ENCODE data around the gene GPC1.
A peak's percentile ranks its signal among the peaks of the same experiment; 100 is the strongest.

The GPC1 gene

DNA sequence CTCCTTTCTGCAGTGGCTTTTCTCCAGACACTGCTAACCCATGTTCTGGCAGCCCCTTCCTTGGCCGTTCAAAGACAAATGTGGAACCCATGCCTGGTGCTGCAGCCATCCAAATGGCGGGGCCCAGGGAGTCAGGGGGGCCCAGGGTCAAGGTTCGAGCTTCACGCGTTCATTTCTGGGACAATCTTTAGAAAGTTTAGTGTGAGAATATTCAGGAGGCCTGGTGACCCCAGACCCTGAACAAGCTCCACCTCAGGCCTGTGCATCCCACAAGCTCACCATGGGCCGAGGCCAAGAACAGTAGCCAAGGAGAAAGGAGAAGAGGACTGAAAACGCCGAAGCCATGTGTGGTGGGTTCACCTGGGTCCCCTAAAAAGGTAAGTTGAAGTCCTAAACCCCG is 67.9 kb downstream of the GPC1 start:
- no peak for DNase-seq

GRCh38 chr2:240503848-240504247 is 68.4 kb downstream of the GPC1 start:
- DNase-seq, result no peak

DNA sequence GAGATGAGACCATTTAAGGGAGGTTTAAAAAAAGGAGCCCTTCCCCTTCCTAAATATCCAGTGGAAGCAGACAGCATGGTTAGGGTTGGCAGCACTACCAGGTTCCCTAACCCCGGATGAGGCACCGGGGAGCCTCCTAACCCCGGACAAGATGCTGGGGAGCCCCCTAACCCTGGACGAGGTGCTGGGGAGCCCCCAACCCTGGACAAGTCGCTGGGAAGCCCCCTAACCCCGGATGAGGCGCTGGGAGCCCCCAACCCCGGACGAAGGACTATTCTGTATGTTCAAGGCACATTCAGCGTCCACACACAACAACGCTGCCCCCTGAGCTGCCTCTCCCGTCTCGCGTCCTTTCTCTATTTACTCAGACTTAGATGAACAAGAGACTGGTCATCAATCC is 70.4 kb downstream of the GPC1 start:
- DNase-seq, result no peak

GRCh38 chr2:240506406-240507059 is 71.1 kb downstream of the GPC1 start:
- DNase-seq, result no peak

DNA sequence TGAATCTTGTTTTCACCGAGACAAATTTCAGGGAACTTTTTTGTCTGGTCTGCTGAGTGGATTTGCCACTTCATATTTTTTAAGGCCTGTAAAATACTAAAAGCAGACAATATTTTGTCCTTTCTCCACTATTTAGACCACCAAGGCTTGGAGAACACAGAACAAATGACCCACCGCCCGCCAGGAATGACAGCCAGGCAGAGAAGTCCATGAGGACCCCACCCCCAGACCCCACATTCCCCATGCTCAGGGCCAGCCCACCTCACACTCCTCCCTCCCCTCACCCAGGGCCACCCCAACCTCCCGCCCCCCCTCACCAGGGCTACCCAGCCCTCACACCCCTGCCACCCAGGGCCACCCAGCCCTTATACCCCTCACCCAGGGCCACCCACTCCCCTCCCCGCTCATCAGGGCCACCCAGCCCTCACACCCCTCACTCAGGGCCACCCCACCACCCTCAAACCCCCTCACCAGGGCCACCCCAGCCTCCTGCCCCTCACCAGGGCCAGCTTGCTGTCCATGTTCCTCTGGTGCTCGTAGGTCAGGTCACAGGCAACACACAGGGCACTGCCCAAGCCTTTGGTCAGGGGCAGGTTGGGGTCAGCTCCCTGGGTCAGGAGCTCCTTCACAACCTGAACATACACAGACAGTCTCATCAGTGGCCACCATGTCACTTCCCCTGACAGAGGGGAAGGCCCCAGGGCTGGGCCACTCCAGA is 71.8 kb downstream of the GPC1 start:
- no peak for DNase-seq

DNA sequence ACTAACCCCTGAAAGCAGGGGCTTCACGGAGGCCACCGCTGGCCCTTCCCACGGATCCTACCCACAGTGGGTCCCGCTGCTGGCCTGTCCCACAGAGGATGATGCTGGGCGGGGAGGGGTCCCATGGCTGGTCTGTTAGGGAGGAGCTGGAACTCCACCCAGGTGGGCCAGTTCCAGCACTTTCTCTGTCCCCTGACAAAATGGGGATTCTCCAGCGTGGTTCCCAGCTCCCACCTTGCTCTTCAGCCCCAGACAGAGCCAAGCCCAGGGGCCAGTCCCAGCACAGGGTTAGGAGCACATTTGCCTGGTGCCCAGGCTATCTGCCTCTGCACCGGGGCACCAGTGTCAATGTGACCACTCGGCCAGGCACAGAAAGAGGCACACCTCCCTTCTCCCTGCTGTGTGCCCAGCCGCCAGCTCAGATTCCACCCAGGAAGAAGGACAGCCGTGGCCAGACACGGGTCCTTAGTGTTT is 72.4 kb downstream of the GPC1 start:
- DNase-seq, result no peak

DNA sequence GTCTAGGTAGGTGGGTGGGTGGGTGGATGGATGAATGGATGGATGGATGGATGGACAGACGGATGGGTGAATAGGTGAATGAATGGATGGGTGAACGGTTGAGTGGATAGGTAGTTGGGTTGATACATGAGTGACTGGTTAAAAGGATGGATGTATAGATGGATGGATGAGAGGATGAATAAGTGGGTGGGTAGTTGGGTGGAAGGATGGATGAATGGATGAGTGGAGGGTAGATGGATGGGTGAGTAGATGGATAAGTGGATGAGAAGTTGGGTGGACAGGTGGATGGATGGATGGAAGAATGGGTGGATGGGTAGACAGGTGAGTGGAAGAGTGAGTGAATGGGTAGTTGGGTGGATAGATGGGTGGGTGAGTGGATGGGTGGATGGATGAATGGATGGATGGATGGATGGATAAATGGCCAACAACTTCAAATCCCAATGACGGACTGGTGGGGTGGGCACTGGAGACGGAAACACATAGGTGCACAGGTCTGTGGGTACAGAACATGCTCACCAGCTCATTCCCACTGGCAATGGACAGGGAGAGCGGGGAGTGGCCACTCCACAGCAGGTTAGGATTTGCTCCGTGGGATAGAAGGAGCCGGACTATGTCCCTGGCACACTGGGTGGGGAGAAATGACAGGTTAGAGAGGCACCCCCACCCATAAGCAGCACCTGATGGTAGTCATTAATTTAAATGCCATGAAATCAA is 73.5 kb downstream of the GPC1 start:
- DNase-seq, result no peak

DNA sequence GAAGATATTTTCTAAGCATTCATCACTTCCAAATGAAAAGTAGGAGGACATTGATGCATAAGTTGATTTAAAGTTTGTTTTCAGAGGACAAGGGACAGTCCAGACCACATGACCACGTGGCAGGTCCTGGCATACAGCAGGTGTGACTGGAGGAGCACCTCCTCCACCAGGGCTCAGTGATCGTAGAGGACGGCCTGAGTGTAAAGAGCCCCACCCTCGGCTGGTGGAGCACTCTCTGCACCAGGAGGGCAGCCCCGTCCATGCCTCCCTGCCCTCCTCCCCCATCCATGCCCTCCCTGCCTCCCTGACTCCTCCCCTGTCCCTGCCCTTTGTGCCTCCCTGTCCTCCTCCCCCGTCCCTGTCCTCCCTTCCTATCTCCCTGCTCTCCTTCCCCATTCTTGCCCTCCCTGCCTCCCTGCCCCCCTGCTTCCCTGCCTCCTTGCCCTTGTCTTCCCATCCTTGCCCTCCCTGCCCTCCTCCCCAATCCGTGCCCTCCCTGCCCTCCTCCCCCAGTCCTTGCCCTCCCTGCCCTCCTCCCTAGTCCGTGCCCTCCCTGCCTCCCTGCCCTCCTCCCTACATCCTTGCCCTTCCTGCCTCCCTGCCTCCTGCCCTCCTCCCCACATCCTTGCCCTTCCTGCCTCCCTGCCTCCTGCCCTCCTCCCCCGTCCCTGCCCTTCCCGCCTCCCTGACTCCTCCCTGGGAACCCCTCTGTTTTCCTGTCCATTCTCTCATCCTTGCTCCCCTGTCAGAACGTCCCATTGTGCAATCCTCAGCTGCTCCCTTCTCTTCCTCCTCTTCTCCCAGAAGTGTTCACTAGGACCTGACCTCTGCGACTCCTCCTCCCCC is 74.4 kb downstream of the GPC1 start:
- DNase-seq, result no peak

GRCh38 chr2:240510513-240511210 is 75.2 kb downstream of the GPC1 start:
- no peak for DNase-seq

GRCh38 chr2:240511351-240512108 is 76.1 kb downstream of the GPC1 start:
- no peak for DNase-seq

GRCh38 chr2:240512109-240512485 is 76.6 kb downstream of the GPC1 start:
- no peak for DNase-seq

DNA sequence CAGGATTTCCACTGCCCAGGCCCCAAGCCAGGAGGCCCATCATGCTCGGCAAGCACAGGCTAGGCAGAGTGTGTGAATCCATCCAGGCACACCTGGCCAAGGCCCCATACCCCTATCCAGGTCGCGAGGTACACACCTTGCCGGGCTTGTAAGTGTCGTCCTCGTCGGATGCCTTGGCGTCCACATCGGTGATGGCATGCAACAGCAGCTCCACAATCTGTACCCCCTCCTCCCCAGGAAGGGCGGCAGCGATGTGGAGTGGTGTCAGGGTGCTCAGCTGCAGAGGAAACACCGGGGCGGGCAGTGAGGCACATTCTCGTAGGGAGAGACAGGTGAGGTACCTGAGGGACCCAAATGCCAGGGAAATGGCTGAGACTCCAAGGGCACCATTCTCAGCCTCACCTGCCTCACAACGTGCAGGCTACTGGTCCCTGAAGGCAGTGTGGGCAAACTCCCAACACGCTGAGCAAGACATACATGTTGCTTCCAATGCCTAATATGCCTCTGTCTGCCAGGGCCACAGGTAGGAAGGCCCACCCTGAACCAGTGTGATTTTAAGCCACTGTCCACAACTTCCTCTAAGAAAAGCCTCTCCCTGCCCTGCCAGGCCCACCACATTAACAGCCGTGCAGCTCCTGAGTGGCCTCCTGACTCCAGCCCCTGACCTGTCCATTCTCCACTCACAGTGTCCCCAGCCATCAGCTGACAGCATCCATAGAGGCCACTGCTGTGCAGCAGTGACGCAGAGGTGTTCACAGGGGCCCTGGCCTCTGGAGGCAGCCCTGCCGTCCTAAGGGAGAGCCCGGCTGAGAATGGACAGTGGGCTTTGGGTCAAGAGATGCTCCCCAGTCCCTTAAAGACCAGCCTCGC is 77.4 kb downstream of the GPC1 start:
- DNase-seq, result no peak

GRCh38 chr2:240513549-240514287 is 78.3 kb downstream of the GPC1 start:
- DNase-seq, result peak; percentile 79

DNA sequence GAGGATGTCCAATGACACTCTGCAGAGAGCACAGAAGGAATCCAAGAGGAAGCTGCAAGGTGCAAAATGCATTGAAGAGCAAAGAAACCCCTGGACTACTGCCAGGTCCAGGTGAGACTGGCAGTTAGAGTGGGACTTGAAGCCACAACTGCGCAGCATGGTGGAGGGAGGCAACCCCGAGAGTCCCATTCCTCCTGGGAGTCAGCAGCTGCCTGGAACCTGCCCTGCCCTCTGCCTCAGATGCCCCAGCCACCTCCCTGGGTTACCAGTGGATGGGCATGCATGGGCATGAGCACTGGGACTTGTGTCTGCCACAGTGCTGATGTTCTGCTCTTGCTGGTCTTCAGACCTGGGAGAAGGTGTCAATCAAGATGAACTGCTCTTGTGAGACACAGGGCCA is 79.2 kb downstream of the GPC1 start:
- DNase-seq, result no peak

GRCh38 chr2:240517342-240517741 is 81.9 kb downstream of the GPC1 start:
- no peak for DNase-seq

Data from T-helper 9 cell (primary cell).